GM19193 (cell line): ENCODE data around the gene AURKAIP1.

Source experiments
- POLR2A ChIP-seq: IDR thresholded peaks from 4 replicates; pipeline ENCODE4 v1.6.1; 2011; ENCODE audit not compliant: insufficient read depth, insufficient read length; ENCODE audit errors: extremely low read depth

The AURKAIP1 gene

GRCh38 chr1:1374929-1375662, at the start of gene AURKAIP1:
AURKAIP1 (minus strand) TSS chr1:1375207; CDS start chr1:1374756, 451 bp downstream.
- TF ChIP-seq POLR2A = peak; percentile 63

GRCh38 chr1:1424707-1425106, 49.7 kb upstream of the AURKAIP1 start:
- TF ChIP-seq POLR2A = no peak

GRCh38 chr1:1423245-1423597, 48.2 kb upstream of the AURKAIP1 start:
- no peak for TF ChIP-seq POLR2A

- no peak for TF ChIP-seq POLR2A
Measured at GRCh38 chr1:1422465-1423244, 47.6 kb upstream of the AURKAIP1 start.

GRCh38 chr1:1421907-1422464, 47.0 kb upstream of the AURKAIP1 start:
- no peak for TF ChIP-seq POLR2A

GRCh38 chr1:1421147-1421906, 46.3 kb upstream of the AURKAIP1 start, which contains the start of gene ANKRD65:
ANKRD65 (minus strand) TSS chr1:1421276; CDS start chr1:1421005, 271 bp downstream.
- TF ChIP-seq POLR2A = no peak

GRCh38 chr1:1420654-1421141, 45.7 kb upstream of the AURKAIP1 start:
- no peak for TF ChIP-seq POLR2A

GRCh38 chr1:1419813-1420653, 45.0 kb upstream of the AURKAIP1 start:
- no peak for TF ChIP-seq POLR2A

- TF ChIP-seq POLR2A = no peak
Measured at GRCh38 chr1:1419363-1419812, 44.4 kb upstream of the AURKAIP1 start.

- no peak for TF ChIP-seq POLR2A
Measured at GRCh38 chr1:1418464-1419362, 43.7 kb upstream of the AURKAIP1 start.

- TF ChIP-seq POLR2A = no peak
Measured at GRCh38 chr1:1415751-1416150, 40.7 kb upstream of the AURKAIP1 start.

GRCh38 chr1:1411626-1412025, 36.6 kb upstream of the AURKAIP1 start:
- TF ChIP-seq POLR2A = no peak

GRCh38 chr1:1407636-1408318, 32.8 kb upstream of the AURKAIP1 start:
- no peak for TF ChIP-seq POLR2A
